RWPE2 (cell line): ENCODE results near the gene NECAB3.

ENCODE experiments used
- ATAC-seq: fragments of 200-7000 bp; cut with Tn5 transposase; 3 replicates; pipeline ENCODE4 v1.9.1; 2021; ENCODE audit warnings: low read depth
- DNase-seq: peaks from one replicate; pipeline ENCODE4 v3.0.0-alpha.2; 2020; ENCODE audit warnings: low spot score
- H3K27ac ChIP-seq: fragments of 450-650 bp; 2 replicates; pipeline ENCODE4 v1.5.1; 2017; ENCODE audit warnings: mild to moderate bottlenecking; ENCODE audit not compliant: poor library complexity, severe bottlenecking
- H3K27me3 ChIP-seq: fragments of 250-450 bp; sonication (Bioruptor Pico); 2 replicates; pipeline ENCODE4 v1.5.1; 2021; ENCODE audit warnings: mild to moderate bottlenecking, moderate library complexity; ENCODE audit not compliant: insufficient read depth, poor library complexity, severe bottlenecking
- H3K36me3 ChIP-seq: fragments of 250-450 bp; sonication (Bioruptor Pico); 2 replicates; pipeline ENCODE4 v1.5.1; 2020; ENCODE audit warnings: low read depth, mild to moderate bottlenecking, moderate library complexity
- H3K4me1 ChIP-seq: fragments of 250-450 bp; sonication (Bioruptor Pico); 2 replicates; pipeline ENCODE4 v1.5.1; 2021; ENCODE audit warnings: mild to moderate bottlenecking, moderate library complexity; ENCODE audit not compliant: insufficient read depth, poor library complexity, severe bottlenecking
- H3K4me3 ChIP-seq: fragments of 250-450 bp; sonication (Bioruptor Pico); 2 replicates; pipeline ENCODE4 v1.5.1; 2021; ENCODE audit warnings: mild to moderate bottlenecking, moderate library complexity; ENCODE audit not compliant: severe bottlenecking
- H3K9me3 ChIP-seq: fragments of 250-450 bp; sonication (Bioruptor Pico); 2 replicates; pipeline ENCODE4 v1.5.1; 2021; ENCODE audit warnings: mild to moderate bottlenecking, moderate library complexity; ENCODE audit not compliant: severe bottlenecking
- CTCF ChIP-seq: fragments of 450-650 bp; IDR thresholded peaks from one replicate; pipeline ENCODE4 v1.5.1; 2017; ENCODE audit warnings: mild to moderate bottlenecking, moderate library complexity; ENCODE audit not compliant: poor library complexity, severe bottlenecking

The NECAB3 gene

GRCh38 chr20:33676652-33677645, 2.7 kb upstream of the NECAB3 start:
- Histone ChIP-seq H3K9me3 (no peaks in the 10 kb centered on the region), H3K27me3 (no peaks in the 10 kb centered on the region), H3K36me3 (peaks cover 50% of the 10 kb centered on the region), H3K27ac (no peak overlapping the region), H3K4me3 (no peak overlapping the region), H3K4me1 (no peaks in the 10 kb centered on the region)
- DNase-seq (peak; percentile 89), ATAC-seq (no peak)
- no peak for TF ChIP-seq CTCF

GRCh38 chr20:33676121-33676520, 1.9 kb upstream of the NECAB3 start:
- ATAC-seq (no peak), DNase-seq (peak; percentile 83)
- no peak overlapping the region for H3K4me3 ChIP-seq
- no peaks in the 10 kb centered on the region for H3K4me1 ChIP-seq
- no peaks in the 10 kb centered on the region for H3K27me3 ChIP-seq
- H3K36me3 ChIP-seq = peaks cover 48% of the 10 kb centered on the region
- H3K9me3 ChIP-seq = no peaks in the 10 kb centered on the region
- TF ChIP-seq CTCF = no peak
- no peak overlapping the region for H3K27ac ChIP-seq

- no peaks in the 10 kb centered on the region for H3K9me3 ChIP-seq
- no peak overlapping the region for H3K4me3 ChIP-seq
- peak; percentile 62 for DNase-seq
- H3K27ac ChIP-seq = peak overlapping the region; percentile 39
- no peaks in the 10 kb centered on the region for H3K4me1 ChIP-seq
- no peak for ATAC-seq
- H3K36me3 ChIP-seq = peaks cover 40% of the 10 kb centered on the region
- TF ChIP-seq CTCF = no peak
- H3K27me3 ChIP-seq = no peaks in the 10 kb centered on the region
Measured at GRCh38 chr20:33675136-33675959, 1.1 kb upstream of the NECAB3 start.

GRCh38 chr20:33673410-33674293, 576 bp downstream of the NECAB3 start:
- H3K36me3 ChIP-seq = peaks cover 27% of the 10 kb centered on the region
- no peaks in the 10 kb centered on the region for H3K9me3 ChIP-seq
- peak overlapping the region; percentile 49 for H3K4me3 ChIP-seq
- no peaks in the 10 kb centered on the region for H3K4me1 ChIP-seq
- H3K27ac ChIP-seq = peak overlapping the region; percentile 39
- DNase-seq = peak; percentile 78
- ATAC-seq = peak; percentile 36; the same call in 2 of the 3 replicates
- H3K27me3 ChIP-seq = no peaks in the 10 kb centered on the region
- no peak for TF ChIP-seq CTCF
